ENCODE measurements around the gene TMPRSS7.

TMPRSS7 gene

GRCh38 chr3:112127522-112128494, 93.3 kb downstream of the TMPRSS7 start:
- DNase-seq (ENCODE audit: low spot score): no peak

GRCh38 chr3:112128843-112129727, 94.5 kb downstream of the TMPRSS7 start:
- peak; percentile 77 for DNase-seq (ENCODE audit: low spot score)

GRCh38 chr3:112129925-112130637, 95.5 kb downstream of the TMPRSS7 start:
- DNase-seq (ENCODE audit: low spot score): no peak

- no peak for DNase-seq (ENCODE audit: low spot score)
Observed at GRCh38 chr3:112130638-112130993, 96.1 kb downstream of the TMPRSS7 start.
